GM12892 (cell line): Measurements from ENCODE around the gene MXI1.

ENCODE experiments used
- POLR2A ChIP-seq: IDR thresholded peaks from 2 replicates; pipeline ENCODE4 v1.6.1; 2011; ENCODE audit warnings: low read depth, low read length, control low read depth
- POLR2AphosphoS5 ChIP-seq: IDR thresholded peaks from 2 replicates; pipeline ENCODE4 v1.6.1; 2011; ENCODE audit warnings: low read depth, low read length, control low read depth
- TAF1 ChIP-seq: IDR thresholded peaks from 2 replicates; pipeline ENCODE4 v1.6.1; 2011; ENCODE audit warnings: low read depth, mild to moderate bottlenecking, control low read depth, low read length, borderline replicate concordance

DNA sequence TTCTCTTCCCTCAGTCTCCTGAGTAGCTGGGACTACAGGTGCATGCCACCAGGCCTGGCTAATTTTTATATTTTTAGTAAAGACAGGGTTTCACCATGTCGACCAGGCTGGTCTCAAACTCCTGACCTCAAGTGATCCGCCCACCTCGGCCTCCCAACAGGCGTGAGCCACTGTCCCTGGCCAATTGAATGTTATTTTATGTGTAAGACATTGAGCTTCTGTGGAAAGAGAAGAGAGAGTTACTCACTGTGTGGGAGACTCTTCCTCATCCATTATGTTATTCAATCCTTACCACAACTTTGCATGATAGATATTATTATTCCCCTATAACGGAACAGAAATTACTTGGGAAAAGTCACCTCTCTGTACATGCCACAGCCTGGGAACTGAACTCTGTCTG is 32.6 kb upstream of the MXI1 start:
- TF ChIP-seq POLR2A (no peak), POLR2AphosphoS5 (no peak), TAF1 (no peak)
